H1 (cell line): ENCODE results near the gene LCE2C. TPM values are rescaled to one million over a fixed set of nuclear protein-coding genes. Genes with fewer than 3 reads are reported as not detected.

Experiments
- CTCF ChIA-PET: fragments of 300-600 bp; sonication (Branson Sonifier 250); formaldehyde crosslinking; loops from one replicate; lab custom pipeline; 2021; ENCODE audit not compliant: partially characterized antibody; lab: Charles Lee
- POLR2A ChIA-PET: fragments of 300-600 bp; sonication (Branson Sonifier 250); formaldehyde crosslinking; loops from one replicate; lab custom pipeline; 2021; ENCODE audit warnings: inconsistent platforms; ENCODE audit not compliant: partially characterized antibody; lab: Charles Lee
- DNase-seq, 2 experiments: peaks; one replicate each; pipeline versions ENCODE4 v3.0.0 to v3.0.0-alpha.2; 2010 to 2022; ENCODE audit warnings: low spot score in 2 of 2, low read depth in 1 of 2, mixed read lengths in 1 of 2
- FAIRE-seq: peaks from 2 replicates; lab custom pipeline; 2011; peaks lifted over from hg19 to GRCh38; lab: Jason Lieb, UNC
- H2AFZ ChIP-seq: 2 replicates; pipeline ENCODE4 v1.8.1; 2012; ENCODE audit warnings: low read length, inconsistent platforms
- H2AK5ac ChIP-seq: 2 replicates; pipeline ENCODE4 v1.6.1; 2013; ENCODE audit warnings: low read depth, low read length
- H2BK120ac ChIP-seq: replicated peaks from 2 replicates; pipeline ENCODE3; 2013; ENCODE audit warnings: low read depth, low read length, inconsistent platforms
- H2BK12ac ChIP-seq: 2 replicates; pipeline ENCODE4 v1.6.1; 2013; ENCODE audit warnings: low read depth, low read length
- H2BK15ac ChIP-seq: 2 replicates; pipeline ENCODE4 v1.6.1; 2013; ENCODE audit warnings: low read length
- H2BK20ac ChIP-seq: 2 replicates; pipeline ENCODE4 v1.6.1; 2013; ENCODE audit warnings: low read length
- H2BK5ac ChIP-seq: 2 replicates; pipeline ENCODE4 v1.6.1; 2013; ENCODE audit warnings: low read depth, low read length
- H3K14ac ChIP-seq: 2 replicates; pipeline ENCODE4 v1.6.1; 2013; ENCODE audit warnings: inconsistent platforms; ENCODE audit not compliant: insufficient read length
- H3K18ac ChIP-seq: 2 replicates; pipeline ENCODE4 v1.6.1; 2013; ENCODE audit warnings: low read length; ENCODE audit errors: extremely low read depth
- H3K23ac ChIP-seq: 2 replicates; pipeline ENCODE4 v1.6.1; 2013; ENCODE audit warnings: inconsistent platforms; ENCODE audit not compliant: insufficient read length
- H3K23me2 ChIP-seq: 2 replicates; pipeline ENCODE4 v1.6.1; 2013; ENCODE audit warnings: low read depth, low read length
- H3K27ac ChIP-seq: 2 replicates; pipeline ENCODE4 v1.6.1; 2011; ENCODE audit warnings: low read depth, low read length, inconsistent platforms
- H3K27me3 ChIP-seq, 4 experiments: replicated peaks in 1 of 4; 1 replicate in 1 of 4; 2 replicates in 3 of 4; pipeline versions ENCODE4 v1.6.1 to v1.8.1; 2011 to 2013; ENCODE audit warnings: low read length in 3 of 4, mild to moderate bottlenecking in 3 of 4, inconsistent platforms in 2 of 4, mixed read lengths in 2 of 4, moderate library complexity in 1 of 4; ENCODE audit not compliant: control insufficient read depth in 3 of 4, insufficient read depth in 3 of 4; ENCODE audit errors: extremely low read depth in 1 of 4
- H3K36me3 ChIP-seq, 4 experiments: 2 replicates each; pipeline versions ENCODE4 v1.6.1 to v1.8.1; 2011 to 2013; ENCODE audit warnings: mild to moderate bottlenecking in 4 of 4, low read length in 3 of 4, moderate library complexity in 2 of 4, control low read depth in 1 of 4, inconsistent platforms in 1 of 4; ENCODE audit not compliant: insufficient read depth in 4 of 4, control insufficient read depth in 2 of 4
- H3K4ac ChIP-seq: replicated peaks from 2 replicates; pipeline ENCODE3; 2013; ENCODE audit warnings: low read length, low read depth, mixed read lengths, inconsistent platforms; ENCODE audit not compliant: insufficient read length
- H3K4me1 ChIP-seq, 4 experiments: replicated peaks in 1 of 4; 1 replicate in 1 of 4; 2 replicates in 3 of 4; pipeline versions ENCODE4 v1.6.1 to v1.8.1; 2011 to 2013; ENCODE audit warnings: low read length in 3 of 4, inconsistent platforms in 2 of 4, mixed read lengths in 1 of 4; ENCODE audit not compliant: insufficient read depth in 4 of 4, control insufficient read depth in 3 of 4
- H3K4me2 ChIP-seq, 2 experiments: 2 replicates each; pipeline versions ENCODE4 v1.6.1 to v1.8.1; 2011 to 2013; ENCODE audit warnings: low read depth in 2 of 2, low read length in 2 of 2, control low read depth in 1 of 2, inconsistent platforms in 1 of 2, mild to moderate bottlenecking in 1 of 2; ENCODE audit not compliant: insufficient read depth in 1 of 2
- H3K4me3 ChIP-seq, 4 experiments: fragments of 200-600, 300-600 bp in 1 of 4; sonication (generic), shearing (Covaris generic), sonication (Bioruptor Twin) in 1 of 4; 2 replicates each; pipeline versions ENCODE4 v1.5.1 to v1.8.1; 2011 to 2016; ENCODE audit warnings: low read length in 4 of 4, low read depth in 3 of 4, control low read depth in 2 of 4, inconsistent platforms in 2 of 4, mild to moderate bottlenecking in 2 of 4, mixed read lengths in 1 of 4, moderate library complexity in 1 of 4; ENCODE audit not compliant: insufficient read depth in 2 of 4; ENCODE audit errors: extremely low read depth in 1 of 4
- H3K56ac ChIP-seq: replicated peaks from 2 replicates; pipeline ENCODE3; 2013; ENCODE audit warnings: low read depth, mild to moderate bottlenecking, mixed read lengths, low read length, inconsistent platforms; ENCODE audit not compliant: insufficient read length
- H3K79me1 ChIP-seq: 2 replicates; pipeline ENCODE4 v1.6.1; 2013; ENCODE audit warnings: low read depth, low read length, control low read depth
- H3K79me2 ChIP-seq, 2 experiments: 2 replicates each; pipeline versions ENCODE4 v1.6.1 to v1.8.1; 2012 to 2013; ENCODE audit warnings: low read length in 2 of 2, mild to moderate bottlenecking in 2 of 2, inconsistent platforms in 1 of 2; ENCODE audit not compliant: insufficient read depth in 2 of 2, control insufficient read depth in 1 of 2
- H3K9ac ChIP-seq, 4 experiments: replicated peaks in 1 of 4; 1 replicate in 1 of 4; 2 replicates in 3 of 4; pipeline versions ENCODE4 v1.6.1 to v1.8.1; 2011 to 2013; ENCODE audit warnings: low read depth in 3 of 4, low read length in 3 of 4, control low read depth in 2 of 4, mild to moderate bottlenecking in 2 of 4, moderate library complexity in 2 of 4, inconsistent platforms in 1 of 4; ENCODE audit errors: extremely low read depth in 1 of 4
- H3K9me3 ChIP-seq, 2 experiments: 2 replicates each; pipeline versions ENCODE4 v1.6.1 to v1.8.1; 2012 to 2013; ENCODE audit warnings: mild to moderate bottlenecking in 2 of 2, moderate library complexity in 2 of 2, control low read depth in 1 of 2, inconsistent platforms in 1 of 2, low read depth in 1 of 2, low read length in 1 of 2, mixed read lengths in 1 of 2; ENCODE audit not compliant: insufficient read depth in 2 of 2
- H4K20me1 ChIP-seq, 2 experiments: replicated peaks in 1 of 2; 2 replicates each; pipeline versions ENCODE3 to v1.8.1; 2011 to 2013; ENCODE audit warnings: inconsistent platforms in 2 of 2, low read length in 2 of 2, mild to moderate bottlenecking in 1 of 2; ENCODE audit not compliant: insufficient read depth in 2 of 2, control insufficient read depth in 1 of 2
- H4K5ac ChIP-seq: 2 replicates; pipeline ENCODE4 v1.6.1; 2013; ENCODE audit warnings: low read length, low read depth, mixed read lengths, inconsistent platforms; ENCODE audit not compliant: insufficient read length
- H4K8ac ChIP-seq: 2 replicates; pipeline ENCODE4 v1.8.0; 2013; ENCODE audit warnings: mild to moderate bottlenecking, moderate library complexity, low read length, inconsistent platforms; ENCODE audit not compliant: insufficient read depth; ENCODE audit errors: extremely low read depth
- H4K91ac ChIP-seq: replicated peaks from 2 replicates; pipeline ENCODE3; 2013; ENCODE audit warnings: low read length, mixed read lengths, inconsistent platforms; ENCODE audit not compliant: insufficient read length
- ATF3 ChIP-seq: IDR thresholded peaks from 2 replicates; pipeline ENCODE4 v1.6.1; 2011; ENCODE audit warnings: low read depth, mild to moderate bottlenecking, low read length; ENCODE audit not compliant: insufficient read depth
- CBX8 ChIP-seq: fragments of 300-800, 300-1000 bp; sonication (generic); IDR thresholded peaks from 2 replicates; pipeline ENCODE4 v1.7.1; 2016; ENCODE audit warnings: low read depth, low read length, borderline replicate concordance
- CTBP2 ChIP-seq: IDR thresholded peaks from 2 replicates; pipeline ENCODE4 v1.7.0; 2011; ENCODE audit warnings: borderline replicate concordance, mild to moderate bottlenecking, moderate library complexity, mixed read lengths, low read length; ENCODE audit not compliant: insufficient read depth, insufficient read length
- KDM5A ChIP-seq: fragments of 200-600 bp; IDR thresholded peaks from 2 replicates; pipeline ENCODE4 v1.7.1; 2012; ENCODE audit warnings: mild to moderate bottlenecking, low read length, inconsistent platforms, mixed read lengths
- NANOG ChIP-seq: IDR thresholded peaks from 2 replicates; pipeline ENCODE4 v1.6.1; 2011; ENCODE audit warnings: low read length, low read depth, mild to moderate bottlenecking, inconsistent platforms; ENCODE audit not compliant: insufficient read depth, poor library complexity, severe bottlenecking
- SAP30 ChIP-seq: fragments of 300-600 bp; sonication (generic); IDR thresholded peaks from 2 replicates; pipeline ENCODE4 v1.7.1; 2012; ENCODE audit warnings: low read length, moderate library complexity, mild to moderate bottlenecking, inconsistent platforms; ENCODE audit not compliant: insufficient read depth, insufficient replicate concordance
- SIN3A ChIP-seq, 2 experiments: IDR thresholded peaks in 1 of 2; conservative IDR thresholded peaks in 1 of 2; 2 replicates each; pipeline ENCODE4 v1.6.1; 2011 to 2012; ENCODE audit warnings: low read length in 2 of 2, improper control_type of control experiment in 1 of 2, low read depth in 1 of 2, mild to moderate bottlenecking in 1 of 2
- SUZ12 ChIP-seq: fragments of 200-600 bp; sonication (generic); IDR thresholded peaks from 2 replicates; pipeline ENCODE4 v1.6.1; 2012; ENCODE audit warnings: mild to moderate bottlenecking, inconsistent platforms, low read length, moderate library complexity, mixed read lengths
- WGBS, 2 experiments: shearing (Covaris generic) in 1 of 2; methylation state at CpG; one replicate each; pipeline versions ENCODE4 v1.1.6 to v1.1.7; 2013 to 2015; ENCODE audit warnings: low lambda C conversion rate in 2 of 2, mixed read lengths in 2 of 2, inconsistent platforms in 1 of 2, low coverage in 1 of 2, missing lambda C conversion rate in 1 of 2; ENCODE audit not compliant: insufficient replicate concordance in 2 of 2, insufficient coverage in 1 of 2, insufficient read length in 1 of 2; ENCODE audit errors: extremely low coverage in 1 of 2, missing lambda C conversion rate in 1 of 2; 5-methylcytosine and 5-hydroxymethylcytosine counted together
- polyA plus RNA-seq, 7 experiments: library from polyadenylated mRNA; depleted of rRNA in 3 of 7; stranded (reverse) in 5 of 7; unstranded in 2 of 7; fragments of >200 nt in 5 of 7; fragments of 200-250 nt in 2 of 7; gene quantifications; 1 replicate in 5 of 7; 2 replicates in 1 of 7; 4 replicates in 1 of 7; pipeline versions ENCODE4 v1.2.1 to v1.2.3, GENCODE V29; 2011 to 2013; ENCODE audit warnings: missing spikeins in 2 of 7, mixed read lengths in 2 of 7
- total RNA-seq: library from RNA; stranded (reverse); fragmentation: NEBNext Ultra II Directional; extraction: Animal tissue kit (Norgen Biotek cat#: 25700); gene quantifications from 2 replicates; pipeline ENCODE4 v1.2.1, GENCODE V29; 2021
- TF ChIP-seq, protein P1 (sequence below): IDR thresholded peaks from 2 replicates; pipeline ENCODE4 v1.6.1; 2012; ENCODE audit warnings: inconsistent platforms
- TF ChIP-seq, protein P2 (sequence below), 3 experiments: IDR thresholded peaks; 1 replicate in 2 of 3; 2 replicates in 1 of 3; pipeline versions ENCODE4 v1.5.1 to v1.6.1; 2011; ENCODE audit warnings: low read length in 3 of 3, mild to moderate bottlenecking in 3 of 3, inconsistent platforms in 2 of 3, low read depth in 1 of 3, moderate library complexity in 1 of 3; ENCODE audit not compliant: insufficient read depth in 1 of 3; ENCODE audit errors: control extremely low read depth in 1 of 3

The LCE2C gene
- total and polyA plus RNA-seq, 2 of the 8 experiments (the other 6 are each of a cell fraction or from before 2014, with no cell fraction given), result not detected

DNA sequence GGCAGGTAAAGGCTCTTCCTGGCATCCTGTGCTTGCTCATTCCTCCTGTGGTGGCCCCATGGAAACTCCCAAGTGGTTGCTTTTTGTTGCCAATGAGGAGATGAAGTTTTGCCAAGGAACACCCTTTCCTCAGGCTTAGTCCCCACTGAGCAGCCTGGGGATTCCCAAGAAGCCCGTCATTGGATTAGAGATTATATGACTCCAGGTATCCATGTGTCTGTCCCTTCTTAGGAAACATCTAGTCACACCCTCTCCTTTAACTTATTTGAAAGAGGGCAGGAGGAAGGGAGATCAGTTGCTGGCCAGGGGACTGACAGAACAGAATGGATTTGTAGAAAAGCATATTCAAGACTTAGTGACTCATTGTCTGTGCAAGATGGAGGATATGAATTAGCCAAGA lies 48.3 kb upstream of the LCE2C start:
- ChIA-PET POLR2A (no interaction called here), CTCF (no interaction called here)
- peaks cover 77 to 93% of the 10 kb centered on the region in 2 experiments for H3K9me3 ChIP-seq
- H2BK5ac ChIP-seq, result no peak overlapping the region
- H3K4ac ChIP-seq, result no peak overlapping the region
- DNase-seq (no peak), FAIRE-seq (no peak)
- no peak overlapping the region for H2AK5ac ChIP-seq
- no peak overlapping the region for H2AFZ ChIP-seq
- H3K4me2 ChIP-seq, result no peak overlapping the region
- no peak overlapping the region for H4K8ac ChIP-seq
- H2BK15ac ChIP-seq, result no peak overlapping the region
- no peak overlapping the region for H2BK12ac ChIP-seq
- no peak overlapping the region for H4K91ac ChIP-seq
- no peak overlapping the region for H2BK120ac ChIP-seq
- H3K23me2 ChIP-seq, result no peaks in the 10 kb centered on the region; the same call in 1 of the 2 replicates
- no peak overlapping the region for H3K18ac ChIP-seq
- H3K23ac ChIP-seq, result no peak overlapping the region
- no peak overlapping the region for H2BK20ac ChIP-seq
- no peaks in the 10 kb centered on the region for H3K36me3 ChIP-seq
- H3K27me3 ChIP-seq, result no peaks in the 10 kb centered on the region
- no peak overlapping the region for H3K4me3 ChIP-seq
- no peak overlapping the region for H3K9ac ChIP-seq
- H4K20me1 ChIP-seq, result no peaks in the 10 kb centered on the region
- H3K14ac ChIP-seq, result no peak overlapping the region
- no peak overlapping the region for H3K56ac ChIP-seq
- H4K5ac ChIP-seq, result no peak overlapping the region
- H3K79me2 ChIP-seq, result no peaks in the 10 kb centered on the region
- WGBS, 2 experiments, result 53% methylated on average over 1 of the region's 1 CpG; no CpG with 5 or more reads in 1 of the 2 experiments
- no peak overlapping the region for H3K27ac ChIP-seq
- H3K79me1 ChIP-seq, result no peaks in the 10 kb centered on the region
- H3K4me1 ChIP-seq, result no peaks in the 10 kb centered on the region
- TF ChIP-seq, protein P1, sequence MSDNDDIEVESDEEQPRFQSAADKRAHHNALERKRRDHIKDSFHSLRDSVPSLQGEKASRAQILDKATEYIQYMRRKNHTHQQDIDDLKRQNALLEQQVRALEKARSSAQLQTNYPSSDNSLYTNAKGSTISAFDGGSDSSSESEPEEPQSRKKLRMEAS, result no peak
- no peak for TF ChIP-seq KDM5A
- no peak for TF ChIP-seq CBX8
- TF ChIP-seq SAP30, result no peak
- no peak for TF ChIP-seq ATF3
- no peak for TF ChIP-seq SIN3A (conservative IDR thresholded peaks at IDR 0.05 in 1 of 2, IDR thresholded peaks at IDR 0.05 in 1 of 2; ENCODE audit: low read depth in 1 of 2, low read length in 2 of 2)
- TF ChIP-seq, protein P2, sequence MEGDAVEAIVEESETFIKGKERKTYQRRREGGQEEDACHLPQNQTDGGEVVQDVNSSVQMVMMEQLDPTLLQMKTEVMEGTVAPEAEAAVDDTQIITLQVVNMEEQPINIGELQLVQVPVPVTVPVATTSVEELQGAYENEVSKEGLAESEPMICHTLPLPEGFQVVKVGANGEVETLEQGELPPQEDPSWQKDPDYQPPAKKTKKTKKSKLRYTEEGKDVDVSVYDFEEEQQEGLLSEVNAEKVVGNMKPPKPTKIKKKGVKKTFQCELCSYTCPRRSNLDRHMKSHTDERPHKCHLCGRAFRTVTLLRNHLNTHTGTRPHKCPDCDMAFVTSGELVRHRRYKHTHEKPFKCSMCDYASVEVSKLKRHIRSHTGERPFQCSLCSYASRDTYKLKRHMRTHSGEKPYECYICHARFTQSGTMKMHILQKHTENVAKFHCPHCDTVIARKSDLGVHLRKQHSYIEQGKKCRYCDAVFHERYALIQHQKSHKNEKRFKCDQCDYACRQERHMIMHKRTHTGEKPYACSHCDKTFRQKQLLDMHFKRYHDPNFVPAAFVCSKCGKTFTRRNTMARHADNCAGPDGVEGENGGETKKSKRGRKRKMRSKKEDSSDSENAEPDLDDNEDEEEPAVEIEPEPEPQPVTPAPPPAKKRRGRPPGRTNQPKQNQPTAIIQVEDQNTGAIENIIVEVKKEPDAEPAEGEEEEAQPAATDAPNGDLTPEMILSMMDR (IDR thresholded peaks at IDR 0.05; ENCODE audit: control extremely low read depth in 1 of 3, insufficient read depth in 1 of 3, low read depth in 1 of 3, low read length in 3 of 3), result no peak
- no peak for TF ChIP-seq SUZ12
- TF ChIP-seq CTBP2, result no peak
- TF ChIP-seq NANOG, result no peak
